ENCODE results near the gene TOPAZ1.

Gene TOPAZ1

DNA sequence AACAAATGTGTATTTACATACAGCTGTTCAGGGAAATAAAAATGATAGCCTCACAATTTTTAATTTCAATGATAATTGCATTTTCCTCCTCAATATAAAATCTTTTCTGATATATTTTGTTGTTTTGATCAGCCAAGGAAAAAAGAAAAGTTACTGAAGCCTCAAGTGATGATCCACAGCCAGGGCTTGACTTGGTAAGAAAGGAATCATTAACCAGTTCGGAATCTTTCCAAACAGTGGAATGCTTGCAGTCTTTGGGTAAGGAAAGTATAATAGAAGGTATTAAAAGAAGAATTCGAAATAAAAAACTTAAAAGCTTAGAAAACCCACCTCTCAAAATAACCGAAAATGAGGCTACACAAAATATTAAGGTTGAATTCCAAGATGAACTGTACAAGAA lies 1.0 kb downstream of the TOPAZ1 start:
- DNase-seq (ENCODE audit: low read depth in 2 of 2): no peak

DNA sequence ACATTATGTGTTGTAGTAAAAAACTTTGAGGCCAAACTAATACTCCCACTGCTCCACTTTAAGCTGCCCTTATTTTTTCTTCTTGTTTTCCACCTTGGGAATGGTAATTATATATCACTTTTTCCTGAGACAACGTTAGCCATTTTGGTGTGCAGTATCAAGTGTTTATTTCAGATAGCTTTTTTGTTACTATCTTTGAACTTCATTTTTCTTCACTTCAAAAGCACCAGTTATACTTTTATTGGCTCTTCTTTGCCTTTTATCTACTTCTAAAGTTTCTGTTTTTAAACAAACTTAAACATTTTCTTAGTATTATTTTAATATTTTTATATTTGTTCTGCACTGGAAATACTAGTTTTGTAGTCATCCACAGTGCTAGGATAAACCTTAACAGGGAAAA lies 6.5 kb downstream of the TOPAZ1 start:
- no peak for DNase-seq (ENCODE audit: low read depth in 2 of 2)

DNA sequence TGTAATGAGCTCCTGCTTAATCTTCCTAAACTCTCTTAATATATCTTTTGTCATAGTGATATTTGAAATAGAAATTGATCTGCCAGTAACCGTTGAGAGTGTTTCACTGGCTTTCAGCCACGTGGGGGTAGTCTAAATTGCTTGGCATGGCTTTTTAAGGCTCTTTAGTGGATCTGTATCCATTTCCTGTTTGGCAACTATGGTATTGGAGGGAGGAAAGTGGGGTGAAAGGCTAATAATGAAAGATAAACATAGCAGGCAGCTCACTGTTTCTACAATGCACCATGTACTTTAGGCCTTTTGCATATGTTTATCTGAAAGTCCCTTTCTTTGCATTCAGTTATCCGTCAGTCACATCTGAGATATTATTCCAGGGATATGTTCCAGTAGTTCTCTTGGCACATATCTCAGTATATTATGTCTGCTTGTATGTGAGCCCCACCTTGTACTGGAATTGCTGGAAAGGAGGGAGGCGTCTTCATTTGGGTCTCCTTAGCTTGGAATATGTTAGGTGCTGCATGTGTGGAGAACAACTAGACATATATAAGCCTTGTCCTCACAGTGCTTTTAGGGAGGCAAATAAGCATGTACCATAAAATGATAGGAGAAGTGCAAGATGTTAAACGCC lies 10.8 kb downstream of the TOPAZ1 start:
- no peak for DNase-seq (ENCODE audit: low read depth in 2 of 2)

DNA sequence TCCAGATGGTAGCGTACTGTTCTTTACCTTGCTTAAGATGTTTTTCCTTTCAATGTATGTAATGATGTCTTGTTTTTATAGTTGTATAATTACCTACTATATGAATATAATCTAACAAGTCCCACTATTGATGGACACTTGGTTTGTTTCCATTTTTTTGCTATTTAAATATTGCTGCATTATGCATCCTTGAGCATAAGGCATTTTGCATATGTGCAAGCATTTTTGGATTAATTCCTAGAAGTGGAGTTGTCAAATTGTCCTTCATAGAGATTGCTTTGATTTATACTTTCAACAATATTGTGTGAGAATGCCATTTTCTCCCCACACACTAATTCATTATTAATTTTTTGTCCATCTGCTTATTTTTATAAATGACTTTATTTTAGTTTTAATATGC lies 17.7 kb downstream of the TOPAZ1 start:
- no peak for DNase-seq (ENCODE audit: low read depth in 2 of 2)

DNA sequence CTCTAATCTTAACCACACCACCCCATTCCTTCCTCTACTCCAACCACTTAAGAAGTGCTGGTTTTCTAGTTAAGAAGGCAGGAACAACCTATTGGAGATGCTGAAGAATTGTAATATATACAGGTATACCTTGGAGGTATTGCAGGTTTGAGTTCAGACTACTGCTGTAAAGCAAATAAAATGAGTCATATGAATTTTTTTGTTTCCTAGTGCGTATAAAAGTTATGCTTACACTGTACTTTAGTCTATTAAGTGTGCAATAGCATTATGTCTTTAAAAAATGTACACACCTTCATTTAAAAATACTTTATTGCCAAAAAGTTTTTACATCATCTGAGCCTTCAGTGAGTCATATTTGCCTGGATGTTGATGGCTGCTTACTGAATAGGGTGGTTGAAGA lies 22.5 kb downstream of the TOPAZ1 start:
- no peak for DNase-seq (ENCODE audit: low read depth in 2 of 2)

DNA sequence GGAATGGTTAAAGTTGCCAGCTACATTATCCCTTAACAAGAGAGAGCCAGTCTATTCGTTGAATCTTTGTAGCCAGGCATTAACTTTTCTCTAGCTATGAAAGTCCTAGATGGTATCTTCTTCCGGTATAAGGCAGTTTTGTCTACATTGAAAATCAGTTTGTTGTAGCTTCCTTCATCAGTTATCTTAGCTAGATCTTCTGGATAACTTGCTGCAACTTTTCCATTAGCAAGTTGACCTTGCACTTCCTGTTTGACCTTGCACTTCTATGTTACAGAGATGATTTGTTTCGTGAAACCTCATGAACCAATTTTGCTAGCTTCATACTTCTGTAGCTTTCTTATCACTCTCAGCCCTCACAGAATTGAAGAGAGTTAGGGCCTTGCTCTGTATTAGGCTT lies 24.1 kb downstream of the TOPAZ1 start:
- DNase-seq (ENCODE audit: low read depth in 2 of 2): no peak

DNA sequence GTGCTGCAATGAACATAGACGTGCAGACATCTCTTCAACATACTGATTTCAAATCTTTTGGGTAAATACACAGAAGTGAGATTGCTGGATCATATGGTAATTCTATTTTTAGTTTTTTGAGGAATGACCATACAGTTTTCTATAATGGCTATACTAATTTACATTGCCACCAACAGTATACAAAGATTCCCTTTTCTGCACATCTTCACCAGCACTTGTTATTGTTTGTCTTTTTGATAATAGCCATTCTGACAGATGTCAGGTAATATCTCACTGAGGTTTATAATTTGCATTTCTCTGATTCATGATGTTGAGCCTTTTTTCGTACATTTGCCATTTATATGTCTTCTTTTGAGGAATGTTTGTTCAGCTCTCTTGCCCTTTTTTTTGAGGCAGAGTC lies 30.5 kb downstream of the TOPAZ1 start:
- DNase-seq (ENCODE audit: low read depth in 2 of 2): no peak

DNA sequence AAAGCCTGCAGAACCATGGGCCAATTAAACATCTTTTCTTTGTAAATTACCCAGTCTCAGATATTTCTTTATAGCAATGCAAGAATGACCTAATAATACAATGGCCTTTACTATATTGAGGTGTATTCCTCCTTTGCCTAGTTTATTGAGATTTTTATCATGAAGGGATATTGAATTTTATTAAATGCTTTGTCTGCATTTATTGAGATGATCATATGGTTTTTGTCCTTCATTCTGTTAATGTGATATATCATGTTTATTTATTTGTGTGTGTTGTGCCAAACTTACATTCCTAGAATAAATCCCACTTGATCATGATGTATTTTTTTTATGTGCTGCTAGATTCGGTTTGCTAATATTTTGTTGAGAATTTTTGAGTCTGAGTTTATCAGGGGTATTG lies 36.2 kb downstream of the TOPAZ1 start:
- DNase-seq (ENCODE audit: low read depth in 2 of 2): no peak

DNA sequence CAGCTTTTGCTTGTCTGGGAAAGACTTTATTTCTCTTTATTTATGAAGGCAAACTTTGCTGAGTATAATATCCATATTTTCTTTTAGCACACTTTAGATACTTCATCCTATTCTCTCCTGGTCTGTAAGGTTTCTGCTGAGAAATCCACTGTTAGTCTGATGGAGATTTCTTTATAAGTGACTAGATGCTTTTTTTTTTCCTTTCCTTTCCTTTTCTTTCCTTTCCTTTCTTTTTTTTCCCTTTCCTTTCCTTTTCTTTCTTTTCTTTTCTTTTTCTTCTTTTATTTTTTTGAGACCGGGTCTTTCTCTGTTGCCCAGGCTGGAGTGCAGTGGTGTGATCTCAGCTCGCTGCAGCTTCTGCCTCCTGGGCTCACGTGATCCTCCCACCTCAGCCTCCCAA lies 38.4 kb downstream of the TOPAZ1 start:
- no peak for DNase-seq (ENCODE audit: low read depth in 2 of 2)

DNA sequence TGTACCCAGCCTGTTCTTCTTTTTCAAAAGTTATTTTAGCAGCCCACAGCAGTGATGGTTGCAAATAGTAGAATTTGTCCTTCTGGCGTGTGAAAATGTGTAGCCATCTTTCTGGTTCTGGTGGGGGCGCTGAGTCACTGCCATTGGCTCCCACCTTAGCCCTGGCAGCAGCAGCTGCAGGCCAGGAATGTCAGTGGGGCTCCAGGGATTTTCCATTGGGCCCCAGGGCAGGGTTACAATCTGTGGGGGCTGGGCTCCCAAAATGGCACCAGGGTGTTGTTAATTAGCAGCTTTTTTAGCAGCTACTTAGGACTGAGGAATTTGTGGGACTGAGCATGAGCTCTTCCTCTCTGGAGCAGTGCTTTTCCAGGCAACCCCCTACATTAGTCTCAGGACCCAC lies 38.9 kb downstream of the TOPAZ1 start:
- DNase-seq (ENCODE audit: low read depth in 2 of 2): no peak

DNA sequence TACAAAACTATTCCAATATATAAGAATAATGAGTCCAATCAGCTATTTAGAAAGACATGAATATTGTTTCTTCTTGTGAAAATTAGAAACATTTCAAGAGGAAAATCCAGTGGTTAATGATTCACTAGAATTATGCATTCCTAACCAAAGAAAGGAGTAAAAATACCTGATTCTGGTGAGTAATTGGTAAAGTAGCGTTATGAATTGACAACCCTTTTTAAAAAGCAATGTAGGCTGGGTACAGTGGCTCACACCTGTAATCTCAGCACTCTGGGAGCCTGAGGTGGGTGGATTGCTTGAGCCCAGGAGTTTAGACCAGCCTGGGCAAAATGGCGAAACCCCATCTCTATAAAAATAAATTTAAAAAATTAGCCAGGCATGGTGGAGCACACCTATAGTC lies 43.3 kb downstream of the TOPAZ1 start:
- DNase-seq (ENCODE audit: low read depth in 2 of 2): no peak

DNA sequence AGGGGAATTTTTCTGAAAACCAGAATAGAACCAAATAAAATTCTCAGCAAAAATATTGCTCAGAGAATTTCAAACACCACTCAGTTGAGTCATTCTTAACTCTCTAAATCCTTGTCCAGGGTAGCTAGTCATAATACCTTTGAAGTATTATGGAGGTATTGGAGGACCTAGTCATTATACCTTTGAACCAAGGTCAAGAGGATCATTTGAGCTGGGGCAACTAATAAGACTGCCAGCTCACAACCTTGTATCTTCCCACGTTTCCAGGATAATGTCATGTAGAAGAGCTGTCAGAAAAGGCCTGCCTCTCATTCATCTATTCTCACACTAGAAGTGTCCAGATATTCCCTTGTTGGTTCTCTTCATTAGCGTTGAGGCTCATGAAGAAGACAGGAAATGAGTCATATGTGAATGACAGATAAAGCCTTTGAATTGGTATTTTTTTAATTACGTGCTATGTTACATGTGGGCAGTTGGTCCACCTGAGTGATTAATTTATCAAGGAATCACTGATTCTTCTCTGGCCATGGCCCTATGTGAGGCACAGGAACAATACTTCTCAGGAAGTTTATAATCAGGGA lies 48.3 kb downstream of the TOPAZ1 start:
- DNase-seq (ENCODE audit: low read depth in 2 of 2): no peak

DNA sequence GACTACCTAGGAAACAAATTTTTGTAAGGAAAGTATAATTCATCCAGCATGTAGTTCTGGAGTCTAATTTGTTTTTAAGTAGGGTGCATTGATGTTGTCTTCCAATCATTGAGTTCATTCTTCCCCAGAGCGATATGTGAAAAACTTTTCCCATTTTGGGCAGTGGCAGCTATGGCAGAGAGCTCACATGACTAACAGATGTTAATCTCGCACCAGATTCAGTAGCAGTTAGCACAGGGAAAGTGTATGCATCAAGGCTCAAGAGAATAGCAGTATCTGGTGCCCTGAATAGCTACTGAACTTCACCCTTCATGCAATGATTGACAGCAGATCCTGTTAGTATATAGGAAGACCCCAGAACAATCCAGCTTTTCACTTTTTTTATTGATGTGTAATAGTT lies 50.6 kb downstream of the TOPAZ1 start:
- no peak for DNase-seq (ENCODE audit: low read depth in 2 of 2)

DNA sequence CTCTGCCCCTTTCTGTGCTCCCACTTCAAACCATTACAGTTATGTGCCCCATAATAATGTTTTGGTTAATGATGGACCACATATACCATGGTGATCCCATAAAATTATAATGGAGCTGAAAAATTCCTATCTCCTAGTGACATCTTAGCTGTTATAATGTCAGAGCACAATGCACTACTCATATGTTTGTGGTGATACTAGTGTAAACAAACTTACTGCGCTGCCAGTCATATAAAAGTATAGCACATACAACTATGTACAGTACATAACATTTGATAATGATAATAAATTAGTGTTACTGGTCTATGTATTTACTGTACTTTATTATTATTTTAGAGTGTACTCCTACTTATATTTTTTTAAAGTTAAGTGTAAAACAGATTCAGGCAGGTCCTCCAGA lies 51.3 kb downstream of the TOPAZ1 start:
- DNase-seq (ENCODE audit: low read depth in 2 of 2): no peak

DNA sequence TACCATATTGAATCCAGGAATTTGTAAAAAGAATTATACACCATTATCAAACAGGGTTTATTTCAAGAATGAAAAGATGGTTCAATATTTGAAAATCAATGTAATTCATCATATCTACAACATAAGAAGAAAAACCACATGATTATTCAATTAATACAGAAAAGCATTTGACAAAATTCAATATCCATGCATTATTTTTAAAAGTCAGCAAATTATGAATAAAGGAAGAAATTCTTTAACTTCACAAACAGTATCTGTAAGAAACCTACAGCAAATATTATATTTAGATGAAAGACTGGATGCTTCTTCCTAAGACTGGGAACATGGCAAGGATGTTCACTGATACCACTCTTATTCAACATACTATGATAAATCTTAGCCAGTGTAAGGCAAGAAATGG lies 55.6 kb downstream of the TOPAZ1 start:
- no peak for DNase-seq (ENCODE audit: low read depth in 2 of 2)

DNA sequence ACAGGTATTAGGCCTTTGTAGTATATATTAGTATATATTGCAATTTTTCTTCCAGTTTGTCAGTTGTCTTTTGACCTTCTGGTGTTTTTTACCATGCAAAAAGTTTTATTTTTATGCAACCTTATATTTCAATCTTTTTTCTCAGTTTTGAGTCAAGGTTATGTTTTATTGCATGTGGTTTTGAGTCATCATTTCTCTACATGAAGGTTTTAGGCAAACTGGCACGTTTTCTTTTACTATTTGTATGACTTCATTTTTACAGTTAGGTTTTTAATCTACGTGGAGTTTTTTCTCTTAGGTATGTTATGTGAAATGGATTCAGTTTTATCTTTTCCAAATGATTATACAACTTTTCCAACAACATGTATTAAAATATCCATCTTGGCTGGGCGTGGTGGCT lies 60.1 kb downstream of the TOPAZ1 start:
- DNase-seq (ENCODE audit: low read depth in 2 of 2): no peak

DNA sequence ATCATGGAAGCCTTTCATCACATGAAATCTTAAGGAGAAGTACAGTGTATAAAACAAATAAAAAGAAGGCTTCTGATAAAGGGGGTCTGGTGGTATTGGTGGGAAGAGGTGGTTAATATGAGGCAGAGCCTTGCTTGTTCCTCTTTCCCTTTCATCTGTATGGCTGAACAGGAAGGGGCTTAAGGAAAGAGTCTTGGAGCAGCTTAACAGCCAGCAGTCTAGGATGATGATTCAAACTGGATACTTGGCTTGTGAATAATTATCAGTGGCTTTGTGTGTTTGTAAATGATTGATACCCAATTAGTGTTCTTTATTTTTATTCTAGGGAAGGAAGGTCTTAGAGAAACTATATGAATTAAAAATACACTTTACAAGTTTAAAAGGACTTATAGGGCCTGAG lies 67.8 kb downstream of the TOPAZ1 start:
- DNase-seq (ENCODE audit: low read depth in 2 of 2): no peak

DNA sequence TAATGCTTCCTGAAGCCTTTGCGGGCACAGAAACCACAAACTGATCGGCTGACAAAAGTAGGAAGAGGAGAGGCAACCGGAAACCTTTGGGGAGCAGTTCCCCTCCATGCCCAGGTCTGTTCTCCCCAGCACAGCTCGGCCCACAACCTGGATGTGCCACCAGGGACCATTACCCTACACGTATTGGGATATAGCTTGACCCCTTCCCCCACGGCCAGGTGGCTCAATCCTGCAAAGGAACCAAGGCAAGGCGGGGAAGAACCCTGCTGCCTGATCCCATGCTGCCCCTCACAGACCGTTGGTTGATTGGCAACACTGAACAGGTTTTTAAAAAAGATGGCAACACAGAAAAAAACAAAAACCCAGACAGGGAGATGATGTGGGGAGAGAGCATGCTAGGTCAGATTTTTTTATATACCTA lies 77.2 kb downstream of the TOPAZ1 start:
- DNase-seq (ENCODE audit: low read depth in 2 of 2): no peak

DNA sequence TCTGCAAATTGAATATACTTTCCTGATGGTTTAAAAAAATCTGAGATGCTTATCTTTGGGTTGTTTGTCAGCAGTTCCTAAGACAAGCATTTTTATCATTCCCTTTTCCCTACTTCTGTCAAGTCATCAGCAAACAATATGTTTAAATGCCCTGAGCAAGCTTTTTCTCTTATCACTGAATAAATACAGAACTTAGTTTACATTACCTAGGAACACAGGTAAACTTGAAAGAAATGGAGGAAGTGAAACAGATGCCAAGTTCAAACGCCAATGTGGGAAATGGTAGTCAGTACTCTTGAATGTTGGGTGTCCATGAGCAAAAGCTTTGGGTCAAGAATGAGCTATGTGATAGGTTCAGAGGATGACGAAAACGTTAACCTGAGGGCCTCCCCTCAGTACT lies 79.6 kb downstream of the TOPAZ1 start:
- no peak for DNase-seq (ENCODE audit: low read depth in 2 of 2)

DNA sequence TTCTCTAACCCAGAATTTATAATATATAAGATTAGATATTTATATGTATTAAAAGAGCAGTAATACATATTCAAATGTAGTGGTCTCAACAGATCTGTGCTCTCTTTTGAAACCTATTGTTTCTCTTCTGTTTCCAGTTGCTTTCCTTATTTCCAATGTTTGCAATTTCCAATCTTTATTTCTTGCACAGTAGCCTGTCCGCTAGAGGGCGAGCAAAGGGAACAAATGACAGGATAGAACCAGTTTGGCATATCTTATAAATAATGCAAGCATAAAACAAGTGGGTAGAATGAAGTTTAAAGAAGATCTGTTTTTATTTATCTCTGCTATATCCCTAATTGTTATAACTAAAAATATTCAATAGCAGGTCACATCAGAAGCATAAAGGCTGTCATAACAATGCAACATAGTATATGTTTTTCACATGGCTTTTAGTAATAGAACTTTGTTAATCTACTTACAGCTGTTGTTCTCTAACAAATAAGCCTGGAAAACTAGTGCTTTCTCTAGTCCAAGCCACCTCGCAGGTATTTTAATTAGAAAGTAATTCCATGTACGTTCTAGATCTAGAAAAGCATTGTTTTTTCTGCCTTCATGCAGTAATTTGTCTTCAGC lies 81.8 kb downstream of the TOPAZ1 start:
- DNase-seq (ENCODE audit: low read depth in 2 of 2): peak; percentile 13 to 20

DNA sequence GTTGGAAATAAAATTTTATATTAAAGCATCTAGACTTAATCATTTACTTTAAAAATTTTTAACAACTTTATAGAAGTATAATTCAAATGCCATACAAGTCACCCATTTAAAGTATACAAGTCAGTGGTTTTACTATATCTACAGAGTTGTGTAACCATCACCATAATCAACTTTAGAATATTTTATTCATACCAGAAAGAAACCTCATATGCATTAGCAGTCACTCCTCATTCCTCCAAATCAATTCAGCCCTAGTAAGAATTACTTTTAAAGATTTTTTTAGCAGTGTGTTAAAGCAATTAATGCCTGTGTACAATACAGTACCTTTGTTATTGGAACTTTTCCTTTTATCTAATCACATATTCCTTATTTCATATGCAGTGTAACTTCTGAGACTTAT lies 82.9 kb downstream of the TOPAZ1 start:
- no peak for DNase-seq (ENCODE audit: low read depth in 2 of 2)

DNA sequence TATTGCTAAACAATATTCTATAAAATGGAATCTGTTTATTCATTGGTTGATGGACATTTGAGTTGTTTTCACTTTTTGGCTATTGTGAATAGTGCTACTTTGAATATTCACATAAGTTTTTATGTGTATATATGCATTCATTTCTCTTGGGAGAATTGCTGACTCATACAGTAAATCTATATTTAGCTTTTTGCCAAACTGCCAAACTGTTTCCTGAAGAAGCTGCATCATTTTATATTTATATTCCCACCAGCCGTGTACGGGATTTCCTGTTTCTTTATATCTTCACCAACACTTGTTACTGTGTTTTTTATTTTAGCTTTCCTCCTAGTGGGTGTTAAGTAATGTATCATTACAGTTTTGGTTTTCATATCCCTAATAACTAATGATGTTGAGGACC lies 84.3 kb downstream of the TOPAZ1 start:
- no peak for DNase-seq (ENCODE audit: low read depth in 2 of 2)

DNA sequence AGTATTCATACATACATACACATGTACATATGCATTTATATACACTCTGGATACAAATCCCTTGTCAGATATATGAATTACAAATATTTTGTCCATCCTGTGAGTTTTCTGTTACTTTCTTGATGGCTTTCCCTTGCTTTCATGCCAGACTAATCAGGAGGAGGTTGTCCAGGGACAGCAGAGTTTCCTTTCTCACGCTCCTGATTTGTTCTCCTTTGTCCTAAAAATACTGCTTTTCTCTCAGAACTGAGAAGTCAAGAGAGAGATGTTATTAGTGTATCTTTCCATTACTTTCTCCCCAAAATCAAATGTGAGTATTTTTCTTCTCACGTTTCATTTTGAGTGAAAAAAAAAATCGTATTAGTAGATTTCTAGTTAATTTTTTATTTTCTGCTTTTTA lies 84.8 kb downstream of the TOPAZ1 start:
- DNase-seq (ENCODE audit: low read depth in 2 of 2): no peak

DNA sequence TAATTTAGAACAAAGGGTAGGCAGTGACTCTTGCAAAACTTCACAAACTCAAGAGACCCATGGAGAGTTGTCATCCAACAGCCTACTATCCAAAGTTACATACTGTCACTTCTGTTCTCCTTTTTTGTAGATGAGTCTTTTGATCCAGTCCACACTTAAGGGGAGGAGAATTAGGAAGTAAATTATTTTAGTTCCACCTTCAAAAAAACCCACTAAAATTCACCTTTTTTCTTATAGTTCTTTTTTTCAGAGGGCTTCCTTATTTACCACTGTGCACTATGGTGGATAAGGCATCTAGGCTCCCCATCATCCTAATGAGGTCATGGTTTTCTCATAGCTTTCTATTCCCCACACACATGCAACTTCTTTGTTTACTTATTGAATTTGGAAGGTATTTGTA lies 88.3 kb downstream of the TOPAZ1 start:
- DNase-seq (ENCODE audit: low read depth in 2 of 2): no peak
